CD4-positive, alpha-beta T cell treated with Interferon alpha-2 for 1 hour (primary cell): ENCODE results near the gene MFAP5.
"Not testable (repeated sequence)": the region's sequence is repeated elsewhere in the genome, so short reads cannot be mapped to it uniquely, and the experiment has no call there.

Experiments
- DNase-seq, 2 donors: peaks; one replicate each; pipeline ENCODE4 v3.0.0-alpha.2; 2020 to 2022

Gene MFAP5

GRCh38 chr12:8672381-8672780 lies 9.8 kb upstream of the MFAP5 start:
- no peak for DNase-seq

GRCh38 chr12:8668441-8668840 lies 5.8 kb upstream of the MFAP5 start:
- no peak for DNase-seq

DNA sequence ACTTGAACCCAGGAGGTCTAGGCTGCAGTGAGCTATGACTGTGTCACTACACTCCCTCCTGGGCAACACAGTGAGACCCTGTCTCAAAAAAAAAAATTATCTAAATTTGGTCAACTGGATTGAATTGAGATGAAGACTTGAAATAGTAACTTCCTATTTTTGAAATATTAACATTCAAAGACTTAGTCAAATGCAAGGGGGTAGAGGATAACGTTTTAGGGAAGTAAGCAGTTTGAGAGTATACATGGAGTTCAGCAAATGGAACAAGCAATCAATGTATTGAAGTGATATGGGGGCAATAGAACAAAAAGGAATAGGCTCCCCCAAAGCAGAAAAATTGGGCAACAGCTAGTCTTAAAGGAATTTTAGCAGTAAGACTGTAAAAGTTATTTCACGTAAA lies 4.6 kb upstream of the MFAP5 start:
- no peak for DNase-seq

GRCh38 chr12:8665759-8666158 lies 3.1 kb upstream of the MFAP5 start:
- no peak for DNase-seq

- no peak for DNase-seq
Observed at GRCh38 chr12:8664228-8664913, 1.7 kb upstream of the MFAP5 start.

- DNase-seq, result no peak
Observed at GRCh38 chr12:8661751-8662150, 875 bp downstream of the MFAP5 start.

GRCh38 chr12:8661016-8661415 lies 1.6 kb downstream of the MFAP5 start:
- no peak for DNase-seq

- no peak for DNase-seq
Observed at GRCh38 chr12:8658346-8658745, 4.3 kb downstream of the MFAP5 start.

DNA sequence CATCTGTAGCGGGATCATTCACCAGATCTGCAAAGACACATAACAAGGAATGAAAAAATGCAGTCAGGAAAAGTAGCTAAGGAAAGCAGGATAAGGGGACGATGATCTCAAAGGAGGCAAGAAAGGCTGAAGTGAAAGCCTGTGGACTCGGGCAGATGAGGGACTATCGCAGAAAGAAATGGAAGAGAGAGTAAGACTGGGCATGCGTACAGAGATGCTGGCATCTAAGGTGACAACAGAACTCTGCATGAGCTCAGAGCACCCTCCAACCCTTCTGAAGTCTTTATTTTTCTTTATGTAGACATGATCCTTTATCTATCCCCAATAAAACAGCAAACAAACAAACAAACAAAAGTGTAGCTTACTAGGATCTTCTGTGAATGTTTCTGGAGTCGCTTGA lies 7.2 kb downstream of the MFAP5 start:
- DNase-seq, result no peak

GRCh38 chr12:8648576-8649205 lies 13.9 kb downstream of the MFAP5 start:
- peak in 1 of 2 donors; percentile 16 for DNase-seq

DNA sequence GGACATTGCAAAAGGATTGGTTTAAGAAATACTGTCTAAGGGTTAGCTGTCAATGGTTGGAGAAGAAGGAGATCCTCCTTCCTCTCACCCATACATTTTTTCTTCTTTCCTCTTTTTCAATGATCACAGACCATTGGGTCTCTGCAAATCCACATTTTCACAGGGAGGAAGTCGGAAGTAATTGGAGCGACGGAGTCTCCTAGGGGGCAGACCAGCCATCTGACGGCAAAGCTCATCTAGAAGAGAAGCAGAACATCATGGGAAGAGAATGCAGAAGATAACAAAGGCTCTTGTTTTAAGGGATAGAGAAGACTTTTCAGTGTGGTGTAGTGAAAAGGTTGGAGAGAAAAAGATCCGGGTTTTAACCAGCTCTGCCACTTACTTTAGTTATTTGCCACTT lies 14.7 kb downstream of the MFAP5 start:
- DNase-seq, result no peak

GRCh38 chr12:8644345-8645248 lies 18.0 kb downstream of the MFAP5 start:
- DNase-seq, result peak; percentile 27 to 67

DNA sequence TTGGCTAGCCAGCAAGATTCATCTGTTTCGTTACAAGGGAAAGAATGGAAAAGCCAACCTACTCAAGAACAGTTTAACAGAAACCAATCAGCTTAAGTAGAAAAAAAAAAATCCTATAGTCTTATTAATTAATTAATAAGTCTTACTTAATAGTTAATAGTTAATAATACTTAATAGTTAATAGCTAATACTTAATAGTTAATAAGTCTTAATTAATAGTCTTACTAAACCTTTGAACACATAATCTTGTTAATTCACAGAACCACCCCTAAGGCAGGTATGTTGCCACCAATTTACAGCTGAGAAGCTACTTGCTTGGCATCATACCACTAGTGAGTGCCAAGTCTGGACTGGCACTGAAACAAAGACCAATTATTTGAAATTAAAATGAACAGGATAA lies 19.9 kb downstream of the MFAP5 start:
- no peak for DNase-seq

DNA sequence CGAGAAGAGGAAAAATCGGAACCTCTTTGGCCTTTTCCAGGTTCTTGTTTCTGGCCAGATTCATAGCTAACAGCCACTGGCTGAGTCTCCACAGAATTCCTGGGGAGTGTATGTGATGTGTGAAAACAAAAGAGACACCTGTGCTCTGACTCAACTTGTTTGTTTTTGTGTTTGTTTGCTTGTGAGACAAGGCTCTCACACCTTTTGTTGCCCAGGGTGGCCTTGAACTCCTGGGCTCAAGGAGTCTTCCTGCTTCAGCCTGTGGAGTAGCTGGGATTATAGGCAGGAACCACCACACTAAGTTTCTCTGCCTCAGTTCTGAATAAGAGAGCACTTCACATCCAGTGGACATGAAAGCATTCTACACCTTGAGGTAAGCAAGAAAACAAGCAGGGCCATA lies 22.7 kb downstream of the MFAP5 start:
- DNase-seq, result no peak

DNA sequence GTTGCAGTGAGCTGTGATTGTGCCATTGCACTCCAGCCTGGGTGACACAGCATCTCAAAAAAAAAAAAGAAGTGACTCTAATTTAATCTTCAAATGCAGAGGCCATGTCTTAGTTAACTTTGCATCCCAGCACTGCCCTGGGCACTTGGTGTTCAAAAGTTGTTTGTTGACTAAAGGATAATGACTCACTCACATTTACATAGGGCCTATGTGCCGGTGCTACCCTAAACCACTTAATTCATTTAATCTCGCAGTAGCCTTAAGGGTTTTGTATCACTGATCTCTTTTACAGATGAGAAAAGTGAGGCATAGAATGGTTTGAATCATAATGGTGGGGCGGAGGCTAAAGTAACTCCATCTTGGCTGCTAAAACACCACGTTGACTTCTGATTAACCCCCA lies 23.7 kb downstream of the MFAP5 start:
- no peak for DNase-seq

GRCh38 chr12:8637666-8638065 lies 25.0 kb downstream of the MFAP5 start:
- no peak for DNase-seq

DNA sequence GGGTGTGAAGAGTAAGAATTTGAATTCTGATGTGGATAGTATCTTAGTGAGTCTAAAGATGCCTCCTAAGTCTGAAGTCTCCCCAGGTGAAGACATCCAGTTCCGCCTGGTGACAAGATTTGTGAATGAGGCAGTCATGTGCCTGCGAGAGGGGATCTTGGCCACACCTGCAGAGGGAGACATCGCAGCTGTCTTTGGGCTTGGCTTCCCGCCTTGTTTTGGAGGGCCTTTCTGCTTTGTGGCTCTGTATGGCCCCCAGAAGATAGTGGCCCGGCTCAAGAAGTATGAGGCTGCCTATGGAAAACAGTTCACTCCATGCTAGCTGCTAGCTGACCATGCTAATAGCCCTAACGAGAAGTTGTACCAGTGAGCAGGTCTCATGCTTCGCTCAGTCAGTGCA lies 25.4 kb downstream of the MFAP5 start:
- no peak for DNase-seq

DNA sequence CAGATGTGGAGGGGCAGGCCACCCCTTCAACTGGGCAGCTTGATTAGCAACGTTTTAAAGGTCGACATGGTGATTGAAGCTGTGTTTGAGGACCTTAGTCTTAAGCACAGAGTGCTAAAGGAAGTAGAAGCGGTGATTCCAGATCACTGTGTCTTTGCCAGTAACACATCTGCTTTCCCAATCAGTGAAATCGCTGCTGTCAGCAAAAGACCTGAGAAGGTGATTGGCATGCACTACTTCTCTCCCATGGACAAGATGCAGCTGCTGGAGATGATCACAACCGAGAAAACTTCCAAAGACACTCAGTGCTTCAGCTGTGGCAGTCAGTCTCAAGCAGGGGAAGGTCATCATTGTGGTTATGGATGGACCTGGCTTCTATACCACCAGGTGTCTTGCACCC lies 26.0 kb downstream of the MFAP5 start:
- no peak for DNase-seq

DNA sequence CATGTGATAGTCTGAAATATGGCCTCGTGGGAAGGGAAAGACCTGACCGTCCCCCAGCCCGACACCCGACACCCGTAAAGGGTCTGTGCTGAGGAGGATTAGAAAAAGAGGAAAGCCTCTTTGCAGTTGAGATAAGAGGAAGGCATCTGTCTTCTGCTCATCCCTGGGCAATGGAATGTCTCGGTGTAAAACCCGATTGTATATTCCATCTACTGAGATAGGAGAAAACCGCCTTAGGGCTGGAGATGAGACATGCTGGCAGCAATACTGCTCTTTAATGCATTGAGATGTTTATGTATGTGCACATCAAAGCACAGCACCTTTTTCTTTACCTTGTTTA lies 26.6 kb downstream of the MFAP5 start:
- not testable (repeated sequence) for DNase-seq

DNA sequence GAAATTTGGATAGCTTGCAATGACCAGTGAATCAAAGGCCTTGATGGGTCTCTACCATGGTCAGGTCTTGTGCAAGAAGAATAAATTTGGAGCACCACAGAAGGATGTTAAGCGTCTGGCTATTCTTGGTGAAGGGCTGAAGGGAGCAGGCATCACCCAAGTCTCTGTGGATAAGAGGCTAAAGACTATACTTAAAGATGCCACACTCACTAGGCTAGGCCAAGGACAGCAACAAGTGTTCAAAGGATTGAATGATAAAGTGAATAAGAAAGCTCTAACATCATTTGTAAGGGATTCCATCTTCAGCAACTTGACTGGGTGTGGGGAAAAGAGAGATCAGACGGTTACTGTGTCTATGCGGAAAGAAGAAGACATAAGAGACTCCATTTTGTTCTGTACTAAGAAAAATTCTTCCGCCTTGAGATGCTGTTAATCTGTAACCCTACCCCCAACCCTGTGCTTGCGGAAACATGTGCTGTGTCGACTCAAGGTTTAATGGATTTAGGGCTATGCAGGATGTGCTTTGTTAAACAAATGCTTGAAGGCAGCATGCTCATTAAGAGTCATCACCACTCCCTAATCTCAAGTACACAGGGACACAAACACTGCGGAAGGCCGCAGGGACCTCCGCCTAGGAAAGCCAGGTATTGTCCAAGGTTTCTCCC lies 27.2 kb downstream of the MFAP5 start:
- DNase-seq, result not testable (repeated sequence)

GRCh38 chr12:8630131-8630530 lies 32.5 kb downstream of the MFAP5 start:
- no peak for DNase-seq

DNA sequence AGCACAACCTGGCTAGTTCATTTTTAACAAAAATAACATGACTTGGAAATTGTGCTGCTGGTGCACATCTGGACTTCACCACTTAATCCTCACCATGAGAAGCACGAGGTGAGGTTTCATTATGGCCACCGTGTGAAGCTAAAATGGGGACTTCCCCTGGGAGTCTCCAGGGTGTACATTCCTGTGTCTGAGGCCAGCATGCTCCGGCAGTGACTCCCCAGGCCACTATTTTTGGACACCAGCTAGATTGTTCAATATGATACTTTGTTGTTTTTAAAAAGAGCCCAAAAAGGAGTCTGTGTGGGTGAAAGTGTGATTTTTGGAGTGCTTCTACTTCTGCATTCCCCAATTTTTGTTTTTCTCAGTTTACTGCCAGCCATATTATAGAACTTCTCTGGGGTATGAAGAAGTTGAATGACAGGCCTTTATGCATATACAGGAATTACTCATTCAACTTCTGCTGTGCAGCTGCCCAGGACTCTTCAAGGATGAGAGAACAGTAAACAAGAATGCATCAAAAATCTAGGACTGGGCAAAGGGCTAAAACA lies 33.1 kb downstream of the MFAP5 start:
- DNase-seq, result no peak

DNA sequence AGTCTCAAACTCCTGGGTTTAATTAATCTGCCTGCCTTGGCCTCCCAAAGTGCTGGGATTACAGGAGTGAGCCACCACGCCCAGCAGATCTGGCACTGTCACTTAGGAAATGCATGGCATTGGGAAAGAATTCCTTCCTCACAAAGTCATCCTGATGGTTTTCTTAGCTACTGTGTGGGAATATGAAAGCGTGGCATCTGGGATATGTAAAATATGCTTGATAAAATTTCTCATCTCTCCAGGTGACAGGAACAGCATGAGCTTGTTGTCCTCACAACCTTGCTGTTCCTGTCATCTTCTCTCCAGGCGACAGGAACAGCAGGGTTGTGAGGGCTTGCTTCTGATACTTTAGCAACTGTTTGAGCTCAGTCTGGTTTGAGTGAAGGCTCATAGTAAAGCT lies 33.9 kb downstream of the MFAP5 start:
- no peak for DNase-seq
